ENCODE results near the gene MYH11.

DNA sequence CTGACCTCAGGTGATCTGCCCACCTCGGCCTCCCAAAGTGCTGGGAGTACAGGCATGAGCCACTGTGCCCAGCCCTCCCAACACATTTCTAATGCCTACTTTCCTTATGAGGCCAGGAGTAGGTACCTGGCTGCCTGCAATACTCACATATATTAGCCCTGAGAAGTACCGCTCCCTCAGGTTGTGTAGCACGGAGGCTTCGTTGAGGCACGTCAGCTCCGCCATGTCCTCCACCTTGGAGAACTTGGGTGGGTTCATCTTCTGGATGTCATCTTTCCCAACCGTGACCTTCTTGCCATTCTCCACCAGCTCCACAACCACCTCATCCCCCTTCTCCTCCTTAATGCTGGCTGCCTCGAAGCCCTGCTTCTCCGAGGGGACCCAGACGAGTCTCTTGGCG is 19.1 kb downstream of the MYH11 start:
- TF ChIP-seq, protein P1, sequence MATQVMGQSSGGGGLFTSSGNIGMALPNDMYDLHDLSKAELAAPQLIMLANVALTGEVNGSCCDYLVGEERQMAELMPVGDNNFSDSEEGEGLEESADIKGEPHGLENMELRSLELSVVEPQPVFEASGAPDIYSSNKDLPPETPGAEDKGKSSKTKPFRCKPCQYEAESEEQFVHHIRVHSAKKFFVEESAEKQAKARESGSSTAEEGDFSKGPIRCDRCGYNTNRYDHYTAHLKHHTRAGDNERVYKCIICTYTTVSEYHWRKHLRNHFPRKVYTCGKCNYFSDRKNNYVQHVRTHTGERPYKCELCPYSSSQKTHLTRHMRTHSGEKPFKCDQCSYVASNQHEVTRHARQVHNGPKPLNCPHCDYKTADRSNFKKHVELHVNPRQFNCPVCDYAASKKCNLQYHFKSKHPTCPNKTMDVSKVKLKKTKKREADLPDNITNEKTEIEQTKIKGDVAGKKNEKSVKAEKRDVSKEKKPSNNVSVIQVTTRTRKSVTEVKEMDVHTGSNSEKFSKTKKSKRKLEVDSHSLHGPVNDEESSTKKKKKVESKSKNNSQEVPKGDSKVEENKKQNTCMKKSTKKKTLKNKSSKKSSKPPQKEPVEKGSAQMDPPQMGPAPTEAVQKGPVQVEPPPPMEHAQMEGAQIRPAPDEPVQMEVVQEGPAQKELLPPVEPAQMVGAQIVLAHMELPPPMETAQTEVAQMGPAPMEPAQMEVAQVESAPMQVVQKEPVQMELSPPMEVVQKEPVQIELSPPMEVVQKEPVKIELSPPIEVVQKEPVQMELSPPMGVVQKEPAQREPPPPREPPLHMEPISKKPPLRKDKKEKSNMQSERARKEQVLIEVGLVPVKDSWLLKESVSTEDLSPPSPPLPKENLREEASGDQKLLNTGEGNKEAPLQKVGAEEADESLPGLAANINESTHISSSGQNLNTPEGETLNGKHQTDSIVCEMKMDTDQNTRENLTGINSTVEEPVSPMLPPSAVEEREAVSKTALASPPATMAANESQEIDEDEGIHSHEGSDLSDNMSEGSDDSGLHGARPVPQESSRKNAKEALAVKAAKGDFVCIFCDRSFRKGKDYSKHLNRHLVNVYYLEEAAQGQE (IDR thresholded peaks at IDR 0.05; ENCODE audit: borderline replicate concordance): no peak
- TF ChIP-seq, protein P2, sequence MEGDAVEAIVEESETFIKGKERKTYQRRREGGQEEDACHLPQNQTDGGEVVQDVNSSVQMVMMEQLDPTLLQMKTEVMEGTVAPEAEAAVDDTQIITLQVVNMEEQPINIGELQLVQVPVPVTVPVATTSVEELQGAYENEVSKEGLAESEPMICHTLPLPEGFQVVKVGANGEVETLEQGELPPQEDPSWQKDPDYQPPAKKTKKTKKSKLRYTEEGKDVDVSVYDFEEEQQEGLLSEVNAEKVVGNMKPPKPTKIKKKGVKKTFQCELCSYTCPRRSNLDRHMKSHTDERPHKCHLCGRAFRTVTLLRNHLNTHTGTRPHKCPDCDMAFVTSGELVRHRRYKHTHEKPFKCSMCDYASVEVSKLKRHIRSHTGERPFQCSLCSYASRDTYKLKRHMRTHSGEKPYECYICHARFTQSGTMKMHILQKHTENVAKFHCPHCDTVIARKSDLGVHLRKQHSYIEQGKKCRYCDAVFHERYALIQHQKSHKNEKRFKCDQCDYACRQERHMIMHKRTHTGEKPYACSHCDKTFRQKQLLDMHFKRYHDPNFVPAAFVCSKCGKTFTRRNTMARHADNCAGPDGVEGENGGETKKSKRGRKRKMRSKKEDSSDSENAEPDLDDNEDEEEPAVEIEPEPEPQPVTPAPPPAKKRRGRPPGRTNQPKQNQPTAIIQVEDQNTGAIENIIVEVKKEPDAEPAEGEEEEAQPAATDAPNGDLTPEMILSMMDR (IDR thresholded peaks at IDR 0.05; ENCODE audit: poor library complexity, severe bottlenecking): no peak

Measured in neural cell (in vitro differentiated cells).